Measurements from ENCODE around the gene SOST.

- TF ChIP-seq EZH2 (IDR thresholded peaks at IDR 0.05; ENCODE audit: insufficient read depth, poor library complexity, severe bottlenecking) = no peak
- TF ChIP-seq EZH2phosphoT487 (IDR thresholded peaks at IDR 0.05; ENCODE audit: insufficient read depth, low read depth) = no peak
These were observed 10.8 kb upstream of the SOST start for GRCh38 chr17:43769426-43769825.
